ENCODE measurements around the gene ANKDD1B.
"Not testable (repeated sequence)": the region's sequence is repeated elsewhere in the genome, so short reads cannot be mapped to it uniquely, and the experiment has no call there.

Gene ANKDD1B

DNA sequence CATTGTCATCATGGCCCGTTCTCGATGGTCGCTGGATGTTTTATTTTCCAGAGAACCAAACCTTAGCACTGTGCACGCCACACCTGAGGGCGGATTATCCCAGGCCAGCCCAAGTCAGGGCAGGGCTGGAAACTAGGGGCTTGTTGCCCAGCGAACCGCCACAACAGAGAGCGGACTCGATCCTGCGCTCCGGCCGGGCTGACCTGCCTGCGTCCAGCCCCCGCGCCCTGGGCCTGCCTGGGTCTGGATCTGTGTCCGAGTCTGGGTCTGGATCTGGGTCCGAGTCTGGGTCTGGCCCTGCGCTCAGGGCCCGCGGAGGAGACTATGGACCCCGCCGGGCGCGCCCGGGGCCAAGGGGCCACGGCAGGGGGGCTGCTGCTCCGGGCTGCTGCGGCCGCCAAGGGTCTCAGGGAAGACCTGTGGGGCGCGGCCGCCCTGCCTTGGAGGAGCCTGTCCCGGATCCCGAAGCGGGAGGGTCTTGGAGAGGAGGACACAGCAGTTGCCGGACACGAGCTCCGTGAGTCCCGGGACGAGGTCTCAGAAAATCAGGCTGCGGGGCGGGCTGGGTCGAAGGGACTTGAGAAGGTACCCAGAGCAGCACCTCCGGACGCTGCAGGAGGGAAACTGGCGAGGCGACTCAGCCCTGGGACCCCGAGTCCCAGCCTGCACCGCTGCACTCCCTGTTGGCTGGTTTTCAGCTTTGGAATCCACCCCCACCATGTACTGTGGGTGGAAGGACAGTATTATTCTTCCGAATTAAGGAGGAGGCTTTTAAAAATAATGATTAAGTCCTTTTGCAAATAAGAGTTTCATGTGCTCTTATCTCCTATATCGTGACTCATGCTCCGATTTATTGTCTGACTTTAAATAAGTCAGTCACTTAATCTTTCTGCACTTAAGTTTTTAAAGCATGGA is at the start of gene ANKDD1B:
Gene ANKDD1B, plus strand, starts transcription at position 143 of the 915 bp plus-strand sequence. Its CDS starts 182 bp downstream, at position 325.
- no peak for DNase-seq

DNA sequence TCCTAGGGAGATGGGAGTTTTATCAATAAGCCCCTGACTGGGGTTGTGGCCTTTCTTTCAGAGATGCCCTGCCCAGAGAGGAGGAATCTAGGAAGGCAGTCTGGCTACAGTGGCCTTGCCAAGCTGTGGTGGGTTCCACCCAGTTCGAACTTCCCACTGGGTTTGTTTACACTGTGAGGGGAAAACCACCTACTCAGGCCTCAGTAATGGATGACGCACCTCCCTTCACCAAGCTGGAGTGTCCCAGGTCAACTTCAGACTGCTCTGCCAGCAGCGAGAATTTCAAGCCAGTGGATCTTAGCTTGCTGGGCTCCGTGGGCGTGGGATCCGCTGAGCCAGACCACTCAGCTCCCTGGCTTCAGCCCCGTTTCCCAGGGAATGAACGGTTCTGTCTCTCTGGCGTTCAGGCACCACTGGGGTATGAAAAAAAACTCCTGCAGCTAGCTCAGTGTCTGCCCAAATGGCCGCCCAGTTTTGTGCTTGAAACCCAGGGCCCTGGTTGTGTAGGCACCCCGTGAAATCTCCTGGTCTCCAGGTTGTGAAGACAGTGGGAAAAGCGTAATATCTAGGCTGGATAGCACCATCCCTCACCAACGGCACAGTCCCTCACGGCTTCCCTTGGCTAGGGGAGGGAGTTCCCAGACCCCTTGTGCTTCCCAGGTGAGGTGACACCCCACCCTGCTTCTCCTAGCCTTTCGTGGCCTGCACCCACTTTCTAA is 45.1 kb upstream of the ANKDD1B start:
- DNase-seq, result not testable (repeated sequence)

DNA sequence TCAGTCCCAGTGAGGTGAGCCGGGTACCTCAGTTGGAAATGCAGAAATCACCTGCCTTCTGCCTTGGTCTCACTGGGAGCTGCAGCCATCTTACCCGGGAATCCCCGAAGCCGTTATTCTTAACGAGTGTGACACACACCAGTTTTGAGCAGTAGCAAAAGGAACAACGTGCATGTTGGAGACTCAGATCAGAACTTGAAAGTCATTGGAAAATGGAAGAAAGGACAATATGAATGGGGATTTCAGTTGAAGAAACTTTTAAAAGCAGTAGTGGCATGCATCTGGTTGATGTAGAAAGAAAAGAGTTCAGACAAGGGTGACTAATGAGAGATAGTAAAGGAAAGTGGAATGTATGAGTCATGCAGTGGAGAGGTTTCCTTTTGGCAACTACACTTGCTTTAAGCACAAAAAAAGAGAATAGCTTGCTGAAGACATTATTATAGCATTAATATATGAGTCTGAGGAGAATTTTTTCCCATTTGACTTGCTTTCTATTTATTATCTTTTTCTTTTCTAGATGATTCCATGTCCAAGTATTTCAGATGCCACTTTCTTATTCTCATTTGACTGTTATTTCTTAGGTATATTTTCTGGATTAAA is 44.4 kb upstream of the ANKDD1B start:
- peak in 1 of 2 donors; percentile 22 for DNase-seq

DNA sequence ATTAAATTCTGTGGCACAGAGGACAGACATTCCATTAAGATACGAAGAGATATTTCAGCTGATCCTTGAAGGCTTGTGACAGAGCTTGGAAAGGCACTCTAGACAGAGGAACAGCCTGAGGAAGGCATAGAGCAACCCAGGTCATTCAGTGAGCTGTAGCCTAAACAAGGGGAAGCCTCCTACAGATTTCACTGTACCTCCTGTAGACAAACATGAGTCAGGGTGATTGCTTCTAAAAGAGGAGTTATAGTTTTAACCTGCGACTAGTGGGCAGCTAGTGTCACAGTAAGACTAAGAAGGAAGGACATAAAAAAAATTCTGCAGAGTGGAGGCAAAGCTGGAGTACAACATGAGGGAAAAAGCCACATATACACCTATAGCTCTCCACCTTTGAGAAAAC is 43.5 kb upstream of the ANKDD1B start:
- no peak for DNase-seq

DNA sequence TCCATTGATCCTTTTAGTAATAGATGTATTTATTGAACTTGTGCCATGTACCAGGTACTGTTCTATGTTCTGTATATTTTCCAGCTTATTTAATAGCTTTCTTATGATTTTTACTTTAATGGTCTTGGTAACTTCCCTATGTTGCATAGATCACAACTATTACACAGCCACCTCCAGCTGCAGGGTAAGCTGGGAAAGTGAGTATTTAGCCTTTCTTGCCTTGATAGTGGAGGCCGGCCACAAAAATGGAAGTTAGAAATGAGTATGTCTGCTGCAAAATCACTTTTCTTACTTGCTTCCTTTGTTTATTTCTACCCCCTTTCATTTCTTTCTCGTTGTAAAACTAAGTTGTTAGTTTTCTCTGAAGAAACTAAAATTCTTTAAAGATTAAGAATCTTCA is 43.1 kb upstream of the ANKDD1B start:
- no peak for DNase-seq

DNA sequence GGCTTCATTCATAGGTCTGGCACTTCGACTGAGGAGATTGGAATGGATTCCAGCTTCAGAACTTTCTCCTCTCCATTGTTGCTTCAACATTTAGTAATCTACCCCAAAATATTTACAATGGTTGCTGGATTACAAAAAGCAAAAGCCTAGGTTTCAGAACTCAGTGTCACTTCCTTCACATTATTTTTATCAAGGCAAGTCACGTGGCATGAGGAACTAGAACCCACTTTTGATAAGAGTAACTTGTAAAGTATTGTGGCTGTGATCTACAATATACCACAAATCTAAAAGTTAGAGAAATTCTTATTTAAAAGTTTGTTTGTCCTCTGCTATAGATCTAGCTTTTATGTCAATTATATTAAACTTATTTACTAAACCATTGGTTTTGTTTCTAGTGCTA is 39.7 kb upstream of the ANKDD1B start:
- no peak for DNase-seq

DNA sequence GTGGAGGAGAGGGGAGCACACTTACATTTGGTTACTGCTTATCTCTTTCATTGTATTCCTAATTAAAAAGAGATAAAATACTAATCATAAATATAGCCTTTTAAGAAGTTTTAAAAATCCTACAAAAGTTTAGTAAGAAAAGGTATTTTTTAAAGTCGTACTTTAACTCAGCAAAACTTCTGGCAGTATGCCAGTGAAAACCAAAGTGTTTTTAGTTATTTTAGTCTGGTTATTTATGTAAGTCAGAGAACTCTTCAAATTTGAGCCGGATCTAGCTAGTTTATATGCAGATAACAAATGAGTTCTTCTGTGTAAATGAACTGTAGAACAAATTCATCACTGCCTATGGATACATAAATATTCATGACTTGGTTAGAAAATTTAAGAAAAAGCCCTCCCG is 36.5 kb upstream of the ANKDD1B start:
- no peak for DNase-seq

DNA sequence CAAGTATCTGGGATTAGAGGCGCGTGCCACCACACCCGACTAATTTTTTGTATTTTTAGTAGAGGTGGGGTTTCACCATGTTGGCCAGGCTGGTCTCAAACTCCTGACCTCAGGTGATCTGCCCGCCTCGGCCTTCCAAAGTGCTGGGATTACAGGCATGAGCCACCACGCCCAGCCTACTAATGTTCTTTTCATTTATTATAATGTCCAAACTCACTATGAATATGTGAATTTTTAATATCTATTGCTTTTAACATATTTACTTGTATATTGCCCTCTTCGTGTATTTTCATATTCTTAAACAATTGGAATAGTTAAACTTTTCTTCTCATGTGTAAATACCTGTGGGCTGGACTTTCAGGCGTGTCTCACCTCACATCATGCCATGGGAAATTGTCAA is 33.0 kb upstream of the ANKDD1B start:
- DNase-seq, result not testable (repeated sequence)

DNA sequence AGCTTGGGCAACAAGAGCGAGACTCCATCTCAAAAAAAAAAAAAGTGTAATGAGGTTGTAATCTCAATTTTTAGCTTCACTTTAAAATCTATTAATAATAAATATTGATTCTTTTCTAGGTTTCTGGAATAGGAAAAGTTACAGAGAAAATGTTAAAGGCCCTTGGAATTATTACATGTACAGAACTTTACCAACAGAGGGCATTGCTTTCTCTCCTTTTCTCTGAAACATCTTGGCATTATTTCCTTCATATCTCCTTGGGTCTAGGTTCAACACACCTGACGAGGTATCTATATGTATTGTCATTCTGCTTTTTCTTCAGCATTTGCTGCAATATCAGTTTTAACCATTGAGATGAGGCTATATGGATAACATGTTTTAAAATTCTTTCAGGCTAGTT is 26.6 kb upstream of the ANKDD1B start:
- no peak for DNase-seq

DNA sequence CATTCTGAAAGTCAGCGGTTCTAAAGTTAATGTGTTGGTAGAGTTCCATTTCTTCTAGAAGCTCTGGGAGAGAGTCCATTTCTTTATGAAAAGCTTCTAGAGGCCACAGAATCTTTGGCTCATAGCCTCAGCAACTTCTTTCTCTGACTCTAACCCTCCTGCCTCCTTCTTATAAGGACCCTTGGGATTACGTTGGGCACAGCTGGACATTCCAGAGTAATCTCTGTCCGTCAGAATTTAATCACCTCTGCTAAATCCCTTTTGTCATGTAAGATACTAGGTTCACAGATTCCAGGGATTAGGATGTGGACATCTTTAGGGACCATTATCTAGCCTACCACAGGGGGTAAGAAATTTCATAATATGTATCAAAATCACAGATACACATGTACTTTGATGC is 22.6 kb upstream of the ANKDD1B start:
- DNase-seq, result no peak

DNA sequence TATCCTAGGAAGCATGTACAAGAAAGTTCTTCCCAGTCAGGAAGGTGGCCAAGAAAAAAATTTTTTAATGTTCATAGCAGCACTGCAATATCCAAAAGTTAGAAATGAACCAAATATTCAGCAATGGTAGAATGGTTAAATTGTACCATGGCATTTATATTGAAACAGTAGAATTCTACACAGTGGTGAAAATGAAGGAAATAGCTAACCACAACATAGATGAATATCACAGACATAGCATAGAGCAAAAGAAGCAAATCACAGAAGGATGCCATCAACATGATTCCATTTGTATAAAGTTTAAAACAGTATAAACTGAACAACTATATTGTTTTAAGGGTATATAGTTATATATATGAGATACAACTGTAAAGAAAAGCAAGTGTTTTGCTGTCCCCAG is 10.7 kb upstream of the ANKDD1B start:
- no peak for DNase-seq

DNA sequence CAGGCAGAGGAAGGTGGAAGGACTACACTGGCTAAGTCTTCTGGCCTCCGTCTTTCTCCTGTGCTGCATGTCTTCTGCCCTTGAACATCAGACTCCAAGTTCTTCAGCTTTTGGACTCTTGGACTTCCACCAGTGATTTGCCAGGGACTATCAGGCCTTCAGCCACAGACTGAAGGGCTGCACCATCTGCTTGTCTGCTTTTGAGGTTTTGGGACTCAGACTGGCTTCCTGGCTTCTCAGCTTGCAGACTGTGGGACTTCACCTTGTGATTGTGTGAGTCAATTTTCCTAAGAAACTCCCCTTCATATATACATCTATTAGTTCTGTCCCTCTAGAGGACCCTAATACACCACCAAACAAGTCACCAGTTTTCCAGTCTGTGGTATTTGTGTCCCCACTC is 9.7 kb upstream of the ANKDD1B start:
- DNase-seq, result no peak

DNA sequence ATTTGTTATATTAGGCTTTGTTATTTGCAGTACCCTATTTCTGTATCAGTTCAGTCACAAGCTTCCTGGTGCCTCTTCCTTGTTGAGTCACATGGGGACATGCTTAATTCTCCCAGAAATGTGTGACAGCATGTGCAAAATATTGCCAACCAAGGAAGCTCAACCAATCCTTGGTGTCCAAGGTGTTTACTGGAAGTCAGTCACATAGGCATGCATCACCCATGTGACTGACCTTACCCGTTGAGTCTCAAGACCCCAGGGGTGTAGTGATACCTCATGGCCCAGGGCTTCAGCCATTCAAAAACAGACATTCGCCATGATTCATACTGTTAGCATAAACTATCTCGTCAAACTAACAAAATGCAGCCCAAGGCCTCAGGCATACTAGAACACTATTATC is 9.3 kb upstream of the ANKDD1B start:
- DNase-seq, result no peak

DNA sequence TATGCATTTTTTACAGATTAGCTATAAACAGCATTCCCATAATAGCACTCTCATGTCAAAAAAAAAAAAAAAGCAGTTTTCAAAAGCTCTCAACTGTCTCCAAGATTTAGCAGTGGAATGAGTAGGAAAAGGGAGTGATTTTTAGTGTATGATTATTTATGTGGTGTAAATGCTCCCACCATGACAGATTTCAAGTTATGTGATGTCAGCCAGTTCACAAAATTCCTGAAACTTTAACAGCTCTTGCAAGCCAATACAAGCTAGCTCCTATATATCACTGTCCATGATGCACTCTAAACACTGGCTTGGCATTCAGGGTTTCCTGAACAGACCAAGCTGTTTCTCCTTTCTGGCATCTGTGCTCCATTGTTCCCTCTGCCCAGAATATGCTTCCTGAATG is 7.9 kb upstream of the ANKDD1B start:
- DNase-seq, result no peak

DNA sequence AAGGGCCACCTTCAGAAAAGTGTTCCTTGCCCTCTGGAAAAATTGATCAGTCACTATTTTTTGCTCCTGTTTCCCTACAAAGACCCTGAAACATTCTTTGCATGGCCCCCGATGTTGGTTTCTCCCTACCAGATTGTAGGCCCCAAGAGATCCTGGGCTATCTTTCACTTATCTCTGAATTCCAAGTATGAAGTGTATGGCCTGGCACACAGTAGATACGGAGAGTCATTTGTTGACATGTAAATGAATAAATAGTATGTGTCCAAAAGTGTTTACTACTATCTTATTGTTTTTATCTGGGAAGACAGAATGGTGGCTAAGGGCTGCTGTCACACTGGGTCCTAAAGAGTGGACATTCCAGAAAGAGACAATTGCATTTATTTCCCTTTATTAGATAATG is 7.4 kb upstream of the ANKDD1B start:
- DNase-seq, result no peak

DNA sequence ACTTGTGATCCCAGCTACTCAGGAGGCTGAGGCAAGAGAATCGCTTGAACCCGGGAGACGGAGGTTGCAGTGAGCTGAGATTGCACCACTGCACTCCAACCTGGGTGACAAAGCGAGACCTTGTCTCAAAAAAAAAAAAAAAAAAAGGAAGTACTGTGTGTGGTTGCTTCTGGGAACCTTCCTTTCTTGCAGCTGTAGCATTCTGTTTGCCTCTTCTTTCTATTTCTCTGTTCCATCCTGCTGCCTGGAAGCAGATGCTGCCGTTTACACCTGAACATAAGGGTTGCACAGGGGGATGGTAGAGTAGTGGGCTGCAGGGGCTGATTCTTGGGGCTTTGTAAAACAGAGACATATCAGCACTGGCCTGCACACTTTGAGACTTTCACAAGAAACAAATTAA is 3.9 kb upstream of the ANKDD1B start:
- not testable (repeated sequence) for DNase-seq

DNA sequence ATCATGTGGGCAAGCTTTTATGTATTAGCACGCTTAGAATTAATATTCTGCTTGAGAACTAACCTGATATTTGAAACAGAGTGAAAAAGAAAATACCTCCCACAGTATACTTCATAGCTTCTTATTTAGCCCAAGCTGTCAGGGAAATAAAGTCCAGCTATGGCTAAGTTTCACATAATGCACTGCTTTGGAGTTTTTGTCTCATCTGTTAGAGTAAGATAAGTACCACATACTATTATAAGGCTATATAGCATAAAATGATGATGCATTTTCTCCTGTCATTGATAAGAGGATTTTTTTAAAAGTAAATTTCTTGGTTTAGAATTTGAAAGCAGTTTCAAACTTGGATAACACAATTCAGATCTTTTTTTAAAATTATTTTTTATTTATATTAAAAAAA is 2.4 kb upstream of the ANKDD1B start:
- no peak for DNase-seq

DNA sequence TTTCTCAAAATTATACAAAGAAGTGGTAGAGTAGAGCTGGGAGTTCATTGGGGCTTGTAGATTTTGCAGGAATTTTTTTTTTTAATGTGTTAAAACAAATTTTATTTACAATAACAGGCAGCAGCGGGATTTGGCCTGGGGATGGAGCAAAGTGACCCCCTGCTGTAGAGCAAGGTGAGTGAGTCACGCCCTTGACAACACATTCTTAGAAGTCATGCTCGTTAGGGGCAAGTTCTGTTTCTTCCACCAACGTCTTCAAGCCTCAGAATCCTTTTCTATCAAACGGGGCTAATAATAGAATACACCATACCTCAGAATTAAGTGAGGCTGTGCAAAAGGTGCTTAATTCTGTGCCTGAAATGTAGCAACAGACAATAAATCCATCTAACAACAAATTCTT is 1.1 kb upstream of the ANKDD1B start:
- no peak for DNase-seq

DNA sequence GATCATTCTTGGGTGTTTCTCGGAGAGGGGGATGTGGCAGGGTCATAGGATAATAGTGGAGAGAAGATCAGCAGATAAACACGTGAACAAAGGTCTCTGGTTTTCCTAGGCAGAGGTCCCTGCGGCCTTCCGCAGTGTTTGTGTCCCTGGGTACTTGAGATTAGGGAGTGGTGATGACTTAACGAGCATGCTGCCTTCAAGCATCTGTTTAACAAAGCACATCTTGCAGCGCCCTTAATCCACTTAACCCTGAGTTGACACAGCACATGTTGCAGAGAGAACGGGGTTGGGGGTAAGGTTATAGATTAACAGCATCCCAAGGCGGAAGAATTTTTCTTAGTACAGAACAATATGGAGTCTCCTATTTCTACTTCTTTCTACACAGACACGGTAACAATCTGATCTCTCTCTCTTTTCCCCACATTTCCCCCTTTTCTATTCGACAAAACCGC is 368 bp upstream of the ANKDD1B start:
- DNase-seq, result not testable (repeated sequence)

DNA sequence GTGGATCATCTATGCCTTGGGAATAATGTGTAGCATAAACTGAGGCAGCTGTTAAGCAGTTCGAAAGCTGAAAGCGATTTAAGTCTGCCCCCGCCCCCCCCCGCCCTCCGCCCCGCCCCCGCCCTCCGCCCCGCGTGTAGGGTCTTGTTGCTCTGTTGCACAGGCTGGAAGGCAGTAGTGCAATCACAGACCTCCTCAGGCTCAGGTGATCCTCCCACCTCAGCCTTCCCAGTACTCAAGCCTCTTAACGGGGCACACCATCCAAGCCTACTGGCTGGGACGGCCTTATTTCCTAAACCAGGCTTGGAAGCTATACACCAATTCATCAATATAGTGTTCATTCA is 945 bp downstream of the ANKDD1B start:
- DNase-seq, result no peak

DNA sequence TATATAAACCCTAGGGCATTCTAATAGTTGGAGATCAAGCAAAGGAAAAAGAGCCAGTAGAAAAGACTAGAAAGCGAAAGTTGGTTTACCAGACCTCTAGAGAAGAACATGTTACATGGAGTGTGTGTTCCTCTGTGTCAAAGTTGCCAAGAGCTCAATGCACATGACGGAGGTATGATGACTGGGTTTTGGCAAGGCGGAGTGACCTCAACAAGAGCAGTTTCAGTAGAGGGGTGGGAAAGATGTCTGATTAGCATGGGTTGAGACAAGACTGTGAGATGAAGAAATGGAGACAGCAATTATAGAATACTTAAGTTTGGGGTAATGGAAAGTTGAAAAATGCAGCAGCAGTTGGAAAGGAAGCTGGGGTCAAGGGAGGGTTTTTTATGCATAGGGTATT is 1.6 kb downstream of the ANKDD1B start:
- DNase-seq, result no peak

DNA sequence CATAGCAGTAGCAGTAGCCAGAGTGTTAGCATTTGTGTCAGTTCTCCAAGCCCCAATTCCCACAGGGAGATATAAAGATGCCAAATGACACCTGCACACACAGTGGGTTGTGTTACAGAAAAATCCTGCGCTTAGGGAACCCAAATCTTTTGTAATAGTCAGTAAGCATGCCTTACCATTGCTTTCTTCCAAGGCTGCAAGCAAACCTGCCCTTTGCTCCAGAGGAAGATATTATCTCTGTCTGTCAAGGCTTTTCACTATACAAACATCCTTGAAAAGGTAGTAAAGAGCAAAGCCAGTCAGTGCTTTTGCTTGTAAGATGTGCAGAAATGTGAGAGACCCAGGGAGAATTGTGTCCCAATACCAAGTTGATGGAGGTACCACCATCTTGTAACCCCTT is 2.9 kb downstream of the ANKDD1B start:
- DNase-seq, result no peak

DNA sequence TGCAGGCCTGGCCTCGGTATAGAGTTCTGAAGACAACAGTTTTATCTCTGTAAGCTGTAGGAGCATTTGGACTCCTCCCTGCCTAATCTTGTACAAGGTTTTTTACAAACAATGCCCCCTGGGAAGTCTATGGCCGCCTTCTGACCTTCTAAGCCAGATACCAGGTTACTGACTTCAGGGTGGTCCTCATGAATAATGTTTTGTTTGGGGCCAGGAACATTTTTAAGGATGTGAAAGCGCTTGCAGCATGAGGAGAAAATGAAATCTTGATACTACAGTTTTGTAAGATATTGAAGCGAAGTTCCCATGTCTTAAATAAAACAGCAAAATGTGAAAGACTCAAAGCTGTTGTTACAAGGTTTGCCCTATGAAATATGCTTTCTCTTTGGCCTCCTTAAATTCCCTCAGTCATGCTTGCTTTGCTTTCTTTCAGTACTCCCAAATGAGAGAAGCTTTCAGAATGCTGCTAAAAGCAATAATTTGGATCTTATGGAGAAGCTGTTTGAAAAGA is 5.2 kb downstream of the ANKDD1B start:
- DNase-seq, result no peak

Data from CD4-positive, alpha-beta T cell treated with Interleukin-1 beta for 1 hour (primary cell).